ENCODE results near the gene TNRC6C. TPM values are rescaled to one million over a fixed set of nuclear protein-coding genes. Genes with fewer than 3 reads are reported as not detected.

The TNRC6C gene
- total RNA-seq, 4 donors from 2014 or later, result 15.8 to 30.3 (median 27.7) TPM

- TF ChIP-seq POLR2AphosphoS5 (IDR thresholded peaks at IDR 0.05) (no peak), EP300 (IDR thresholded peaks at IDR 0.05) (no peak)
- TF ChIP-seq, protein P1, sequence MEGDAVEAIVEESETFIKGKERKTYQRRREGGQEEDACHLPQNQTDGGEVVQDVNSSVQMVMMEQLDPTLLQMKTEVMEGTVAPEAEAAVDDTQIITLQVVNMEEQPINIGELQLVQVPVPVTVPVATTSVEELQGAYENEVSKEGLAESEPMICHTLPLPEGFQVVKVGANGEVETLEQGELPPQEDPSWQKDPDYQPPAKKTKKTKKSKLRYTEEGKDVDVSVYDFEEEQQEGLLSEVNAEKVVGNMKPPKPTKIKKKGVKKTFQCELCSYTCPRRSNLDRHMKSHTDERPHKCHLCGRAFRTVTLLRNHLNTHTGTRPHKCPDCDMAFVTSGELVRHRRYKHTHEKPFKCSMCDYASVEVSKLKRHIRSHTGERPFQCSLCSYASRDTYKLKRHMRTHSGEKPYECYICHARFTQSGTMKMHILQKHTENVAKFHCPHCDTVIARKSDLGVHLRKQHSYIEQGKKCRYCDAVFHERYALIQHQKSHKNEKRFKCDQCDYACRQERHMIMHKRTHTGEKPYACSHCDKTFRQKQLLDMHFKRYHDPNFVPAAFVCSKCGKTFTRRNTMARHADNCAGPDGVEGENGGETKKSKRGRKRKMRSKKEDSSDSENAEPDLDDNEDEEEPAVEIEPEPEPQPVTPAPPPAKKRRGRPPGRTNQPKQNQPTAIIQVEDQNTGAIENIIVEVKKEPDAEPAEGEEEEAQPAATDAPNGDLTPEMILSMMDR (IDR thresholded peaks at IDR 0.05), result no peak
- H3K27me3 ChIP-seq, result no peaks in the 10 kb centered on the region
- no peaks in the 10 kb centered on the region for H3K9me3 ChIP-seq
- peaks cover 0 to 43% of the 10 kb centered on the region in 2 donors for H3K36me3 ChIP-seq
- peaks cover 0 to 24% (median 9%) of the 10 kb centered on the region in 3 donors for H3K4me1 ChIP-seq
- 83 to 100% methylated on average over 1 of the region's 1 CpG for WGBS, 2 donors (ENCODE audit: low coverage in 1 of 2)
- no peak overlapping the region for H3K27ac ChIP-seq
- H3K4me3 ChIP-seq, result no peak overlapping the region
- no peak for ATAC-seq
These were observed 53.9 kb downstream of the TNRC6C start for GRCh38 chr17:78012428-78012827.

GRCh38 chr17:78013683-78014467 lies 55.4 kb downstream of the TNRC6C start:
- H3K4me3 ChIP-seq, result no peak overlapping the region
- H3K27me3 ChIP-seq, result no peaks in the 10 kb centered on the region
- H3K4me1 ChIP-seq, result peaks cover 0 to 27% (median 9%) of the 10 kb centered on the region in 3 donors
- 25 to 32% methylated on average over 2 to 4 of the region's 4 CpGs for WGBS, 2 donors (ENCODE audit: low coverage in 1 of 2)
- H3K36me3 ChIP-seq, result peaks cover 0 to 41% of the 10 kb centered on the region in 2 donors
- TF ChIP-seq, protein P1 (IDR thresholded peaks at IDR 0.05), result peak; percentile 68 to 91 (median 80)
- TF ChIP-seq EP300 (IDR thresholded peaks at IDR 0.05) (no peak), POLR2A (IDR thresholded peaks at IDR 0.05) (no peak), POLR2AphosphoS5 (IDR thresholded peaks at IDR 0.05) (peak; percentile 64)
- peak overlapping the region in 1 of 4 donors; percentile 11 for H3K27ac ChIP-seq
- H3K9me3 ChIP-seq, result no peaks in the 10 kb centered on the region
- peak; percentile 77 for ATAC-seq

- no peaks in the 10 kb centered on the region for H3K9me3 ChIP-seq
- no peaks in the 10 kb centered on the region for H3K27me3 ChIP-seq
- no peak for TF ChIP-seq POLR2AphosphoS5 (IDR thresholded peaks at IDR 0.05)
- no peak for TF ChIP-seq EP300 (IDR thresholded peaks at IDR 0.05)
- TF ChIP-seq, protein P1 (IDR thresholded peaks at IDR 0.05), result no peak
- no peak for TF ChIP-seq POLR2A (IDR thresholded peaks at IDR 0.05)
- H3K36me3 ChIP-seq, result peaks cover 0 to 38% of the 10 kb centered on the region in 2 donors
- H3K27ac ChIP-seq, result no peak overlapping the region
- no peak overlapping the region for H3K4me3 ChIP-seq
- H3K4me1 ChIP-seq, result peaks cover 0 to 35% (median 9%) of the 10 kb centered on the region in 3 donors
- WGBS, 2 donors (ENCODE audit: low coverage in 1 of 2), result 30 to 68% methylated on average over 4 to 5 of the region's 5 CpGs
- no peak for ATAC-seq
These were observed 56.1 kb downstream of the TNRC6C start for GRCh38 chr17:78014646-78015045.

DNA sequence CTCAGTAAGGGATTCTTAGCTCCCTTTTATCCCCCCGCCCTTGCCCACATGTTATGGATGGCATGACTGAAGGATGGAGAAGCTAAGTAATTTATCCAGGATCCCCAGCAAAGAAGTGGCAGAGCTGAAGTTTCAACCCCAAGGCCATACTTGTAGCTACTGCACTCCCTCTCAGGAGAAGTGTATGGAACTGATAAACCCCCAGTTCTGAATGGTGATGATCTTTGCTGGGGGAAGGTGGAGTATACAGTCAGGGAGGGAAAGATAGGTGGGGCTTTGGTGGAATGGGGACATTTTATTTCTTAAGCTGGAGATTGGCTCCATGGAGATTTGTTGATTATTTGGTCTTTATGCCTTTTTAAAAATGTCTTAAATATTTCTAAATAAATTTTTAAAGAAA lies 58.3 kb downstream of the TNRC6C start:
- H3K27ac ChIP-seq, result no peak overlapping the region
- no peaks in the 10 kb centered on the region for H3K27me3 ChIP-seq
- H3K9me3 ChIP-seq, result no peaks in the 10 kb centered on the region
- no peak for ATAC-seq
- TF ChIP-seq POLR2A (IDR thresholded peaks at IDR 0.05) (no peak), EP300 (IDR thresholded peaks at IDR 0.05) (no peak), POLR2AphosphoS5 (IDR thresholded peaks at IDR 0.05) (no peak)
- TF ChIP-seq, protein P1 (IDR thresholded peaks at IDR 0.05), result no peak
- H3K36me3 ChIP-seq, result peaks cover 0 to 30% of the 10 kb centered on the region in 2 donors
- WGBS, 2 donors (ENCODE audit: low coverage in 1 of 2), result 80 to 86% methylated on average over 1 of the region's 1 CpG
- H3K4me3 ChIP-seq, result no peak overlapping the region
- peaks cover 0 to 54% (median 9%) of the 10 kb centered on the region in 3 donors for H3K4me1 ChIP-seq
